ENCODE data around the gene TUBB. TPM values are rescaled to one million over a fixed set of nuclear protein-coding genes. Genes with fewer than 3 reads are reported as not detected.
A peak's percentile ranks its signal among the peaks of the same experiment; 100 is the strongest.

Gene TUBB
- total RNA-seq, 4 donors from 2014 or later = 229 to 281 (median 256) TPM

- DNase-seq (ENCODE audit: low spot score) (no peak), ATAC-seq (ENCODE audit: low FRiP score) (no peak)
- TF ChIP-seq CTCF (IDR thresholded peaks at IDR 0.05) = no peak
Measured at GRCh38 chr6:30740540-30740870, 20.4 kb downstream of the TUBB start.

- DNase-seq (ENCODE audit: low spot score) = no peak
- no peak for TF ChIP-seq CTCF (IDR thresholded peaks at IDR 0.05)
- no peak for ATAC-seq (ENCODE audit: low FRiP score)
Measured at GRCh38 chr6:30741063-30741779, 21.1 kb downstream of the TUBB start.

GRCh38 chr6:30741789-30742315, 21.7 kb downstream of the TUBB start:
- DNase-seq (ENCODE audit: low spot score) (no peak), ATAC-seq (ENCODE audit: low FRiP score) (peak; percentile 2)
- TF ChIP-seq CTCF (IDR thresholded peaks at IDR 0.05) = no peak

- DNase-seq (ENCODE audit: low spot score) = peak; percentile 94
- ATAC-seq (ENCODE audit: low FRiP score) = peak; percentile 83
- no peak for TF ChIP-seq CTCF (IDR thresholded peaks at IDR 0.05)
Measured at GRCh38 chr6:30742316-30743098, 22.4 kb downstream of the TUBB start, which contains the start of gene FLOT1. Gene FLOT1 (minus strand): TSS chr6:30742687. CDS start chr6:30742189, 498 bp downstream.

- DNase-seq (ENCODE audit: low spot score) = no peak
- TF ChIP-seq CTCF (IDR thresholded peaks at IDR 0.05) = no peak
- ATAC-seq (ENCODE audit: low FRiP score) = no peak
Measured at GRCh38 chr6:30743099-30744053, 23.2 kb downstream of the TUBB start.

- ATAC-seq (ENCODE audit: low FRiP score) (peak; percentile 39), DNase-seq (ENCODE audit: low spot score) (peak; percentile 80)
- TF ChIP-seq CTCF (IDR thresholded peaks at IDR 0.05) = no peak
Measured at GRCh38 chr6:30744054-30744805, 24.1 kb downstream of the TUBB start, which contains the start of gene IER3. Gene IER3 (minus strand): TSS chr6:30744547. CDS start chr6:30744518, 29 bp downstream.

Measured in omental fat pad (tissue), 4 donors.